Gastroesophageal sphincter (tissue), 3 donors: ENCODE results near the gene OXNAD1.

Experiments
- EP300 ChIP-seq: sonication (generic); formaldehyde crosslinking; IDR thresholded peaks from one replicate; pipeline ENCODE4 v1.6.1; 2017; ENCODE audit warnings: antibody characterized with exemption, mild to moderate bottlenecking
- POLR2A ChIP-seq, 2 donors: fragments of 450-650 bp; IDR thresholded peaks; one replicate each; pipeline ENCODE4 v1.6.1; 2017; ENCODE audit warnings: antibody characterized with exemption in 2 of 2, mild to moderate bottlenecking in 2 of 2, moderate library complexity in 1 of 2
- POLR2AphosphoS5 ChIP-seq: sonication (generic); formaldehyde crosslinking; IDR thresholded peaks from one replicate; pipeline ENCODE4 v1.6.1; 2017; ENCODE audit warnings: antibody characterized with exemption
- TF ChIP-seq, protein P1 (sequence below), 4 experiments: fragments of 200-600 bp in 2 of 4; fragments of 450-650 bp in 2 of 4; sonication (generic) in 1 of 4; IDR thresholded peaks; one replicate each; pipeline ENCODE4 v1.5.1; 2017 to 2019; ENCODE audit warnings: antibody characterized with exemption in 4 of 4, mild to moderate bottlenecking in 2 of 4, moderate library complexity in 2 of 4

- TF ChIP-seq, protein P1, sequence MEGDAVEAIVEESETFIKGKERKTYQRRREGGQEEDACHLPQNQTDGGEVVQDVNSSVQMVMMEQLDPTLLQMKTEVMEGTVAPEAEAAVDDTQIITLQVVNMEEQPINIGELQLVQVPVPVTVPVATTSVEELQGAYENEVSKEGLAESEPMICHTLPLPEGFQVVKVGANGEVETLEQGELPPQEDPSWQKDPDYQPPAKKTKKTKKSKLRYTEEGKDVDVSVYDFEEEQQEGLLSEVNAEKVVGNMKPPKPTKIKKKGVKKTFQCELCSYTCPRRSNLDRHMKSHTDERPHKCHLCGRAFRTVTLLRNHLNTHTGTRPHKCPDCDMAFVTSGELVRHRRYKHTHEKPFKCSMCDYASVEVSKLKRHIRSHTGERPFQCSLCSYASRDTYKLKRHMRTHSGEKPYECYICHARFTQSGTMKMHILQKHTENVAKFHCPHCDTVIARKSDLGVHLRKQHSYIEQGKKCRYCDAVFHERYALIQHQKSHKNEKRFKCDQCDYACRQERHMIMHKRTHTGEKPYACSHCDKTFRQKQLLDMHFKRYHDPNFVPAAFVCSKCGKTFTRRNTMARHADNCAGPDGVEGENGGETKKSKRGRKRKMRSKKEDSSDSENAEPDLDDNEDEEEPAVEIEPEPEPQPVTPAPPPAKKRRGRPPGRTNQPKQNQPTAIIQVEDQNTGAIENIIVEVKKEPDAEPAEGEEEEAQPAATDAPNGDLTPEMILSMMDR (IDR thresholded peaks at IDR 0.05) = no peak
- TF ChIP-seq POLR2A (IDR thresholded peaks at IDR 0.05) (no peak), POLR2AphosphoS5 (no peak), EP300 (no peak)
These were observed 13.5 kb upstream of the OXNAD1 start for GRCh38 chr3:16251316-16252085.
